HepG2 (cell line): Measurements from ENCODE around the gene DLL3. TPM values are rescaled to one million over a fixed set of nuclear protein-coding genes. Genes with fewer than 3 reads are reported as not detected.
A peak's percentile ranks its signal among the peaks of the same experiment; 100 is the strongest.

Source experiments
- ATAC-seq: fragments of 200-7000 bp; cut with Tn5 transposase; 3 replicates; pipeline ENCODE4 v1.9.1; 2020; ENCODE audit warnings: mild to moderate bottlenecking, moderate library complexity
- BruUV-seq: library from RNA; stranded (reverse); fragments of 400-500 nt; replicated peaks from 2 replicates; lab custom pipeline; 2021; lab: Mats Ljungman, UMichigan
- CTCF ChIA-PET: fragments of 300-600 bp; formaldehyde crosslinking; extraction: SDS; loops from one replicate; lab custom pipeline; 2021; ENCODE audit warnings: low total read pairs, inconsistent platforms, low intra/inter-chr PET ratio; lab: Yijun Ruan, JAX
- POLR2A ChIA-PET: fragments of 350-600 bp; sonication (Branson Sonifier 250); formaldehyde crosslinking; loops from one replicate; lab custom pipeline; 2020; ENCODE audit warnings: antibody characterized with exemption, inconsistent platforms; lab: Yijun Ruan, JAX
- DNase-seq: peaks from one replicate; pipeline ENCODE4 v3.0.0-alpha.2; 2015; ENCODE audit warnings: low spot score
- FAIRE-seq: peaks from 3 replicates; lab custom pipeline; 2011; peaks lifted over from hg19 to GRCh38; lab: Jason Lieb, UNC
- H2AFZ ChIP-seq: one replicate; pipeline ENCODE4 v1.6.1; 2011; ENCODE audit warnings: low read length, inconsistent platforms
- H3K27ac ChIP-seq: fragments of 300-600 bp; 3 replicates; pipeline ENCODE4 v1.8.0; 2011; ENCODE audit warnings: mixed run types, mild to moderate bottlenecking, mixed read lengths, low read length, inconsistent platforms; ENCODE audit not compliant: insufficient read depth; ENCODE audit errors: extremely low read length
- H3K27me3 ChIP-seq, 2 experiments: fragments of 200-600 bp in 1 of 2; 2 replicates in 1 of 2; 3 replicates in 1 of 2; pipeline versions ENCODE4 v1.6.0 to v1.8.0; 2011; ENCODE audit warnings: low read length in 2 of 2, mild to moderate bottlenecking in 2 of 2, moderate library complexity in 2 of 2, inconsistent platforms in 1 of 2; ENCODE audit not compliant: insufficient read depth in 2 of 2, control insufficient read depth in 1 of 2
- H3K36me3 ChIP-seq, 2 experiments: fragments of 200-600 bp in 1 of 2; replicated peaks in 1 of 2; 2 replicates in 1 of 2; 3 replicates in 1 of 2; pipeline versions ENCODE4 v1.5.1 to v1.8.0; 2011; ENCODE audit warnings: low read length in 2 of 2, inconsistent platforms in 1 of 2; ENCODE audit not compliant: insufficient read depth in 2 of 2, control insufficient read depth in 1 of 2
- H3K4me1 ChIP-seq: 2 replicates; pipeline ENCODE4 v1.5.1; 2012; ENCODE audit warnings: low read length, inconsistent platforms; ENCODE audit not compliant: insufficient read depth
- H3K4me2 ChIP-seq: 2 replicates; pipeline ENCODE4 v1.6.0; 2011; ENCODE audit warnings: low read depth, low read length, inconsistent platforms
- H3K4me3 ChIP-seq, 3 experiments: fragments of 200-600 bp in 1 of 3; sonication (generic), shearing (Covaris generic) in 1 of 3; replicated peaks in 1 of 3; 2 replicates each; pipeline ENCODE4 v1.5.1; 2011 to 2016; ENCODE audit warnings: low read length in 3 of 3, inconsistent platforms in 2 of 3, low read depth in 2 of 3, mild to moderate bottlenecking in 2 of 3, control low read depth in 1 of 3, mixed read lengths in 1 of 3; ENCODE audit not compliant: insufficient read depth in 1 of 3
- H3K79me2 ChIP-seq: one replicate; pipeline ENCODE4 v1.6.1; 2011; ENCODE audit warnings: low read length, inconsistent platforms; ENCODE audit not compliant: insufficient read depth
- H3K9ac ChIP-seq: 2 replicates; pipeline ENCODE4 v1.6.0; 2011; ENCODE audit warnings: mild to moderate bottlenecking, low read depth, low read length, inconsistent platforms; ENCODE audit not compliant: insufficient read depth
- H3K9me3 ChIP-seq: 2 replicates; pipeline ENCODE4 v1.5.1; 2012; ENCODE audit warnings: mild to moderate bottlenecking, low read length
- H4K20me1 ChIP-seq: 2 replicates; pipeline ENCODE4 v1.6.0; 2011; ENCODE audit warnings: inconsistent platforms, mild to moderate bottlenecking, low read length, moderate library complexity; ENCODE audit not compliant: insufficient read depth
- MTA3 ChIP-seq: sonication (generic); formaldehyde crosslinking; IDR thresholded peaks from 2 replicates; pipeline ENCODE4 v1.4.0; 2020; ENCODE audit warnings: missing genetic modification reagents
- ZNF441 ChIP-seq: sonication (generic); formaldehyde crosslinking; IDR thresholded peaks from 2 replicates; pipeline ENCODE4 v1.7.0; 2021; ENCODE audit warnings: missing genetic modification reagents, borderline replicate concordance
- ZNF768 ChIP-seq: sonication (generic); formaldehyde crosslinking; IDR thresholded peaks from 2 replicates; pipeline ENCODE4 v1.4.0; 2020; ENCODE audit warnings: missing genetic modification reagents
- ZNF770 ChIP-seq: sonication (generic); formaldehyde crosslinking; IDR thresholded peaks from 2 replicates; pipeline ENCODE4 v1.5.0; 2020; ENCODE audit warnings: mild to moderate bottlenecking, missing genetic modification reagents
- WGBS: methylation state at CpG from one replicate; pipeline ENCODE4 v1.1.6; 2017; ENCODE audit warnings: low lambda C conversion rate; 5-methylcytosine and 5-hydroxymethylcytosine counted together
- in situ Hi-C: cut with HindIII; loops from 2 replicates; pipeline ENCODE4 v1.10.0; 2017; ENCODE audit warnings: low pct_unique_long_range_greater_than_20kb; ENCODE audit not compliant: extremely low pct_ligation_motif_present
- intact Hi-C: fragments of 100-400 bp; cut with micrococcal nuclease; formaldehyde crosslinking; loops from one replicate; pipeline ENCODE4 v1.10.0; 2022; ENCODE audit not compliant: unreplicated experiment
- polyA plus RNA-seq, 8 experiments: library from polyadenylated mRNA; depleted of rRNA in 3 of 8; stranded (reverse) in 7 of 8; unstranded in 1 of 8; fragments of >200 nt; fragmentation: Illumina TruSeq in 4 of 8; extraction: Trizol in 4 of 8; gene quantifications; 2 replicates each; pipeline versions ENCODE4 v1.2.1 to v1.2.3, GENCODE V29; 2011 to 2016; ENCODE audit warnings: low read depth in 4 of 8, missing spikeins in 1 of 8, mixed read lengths in 1 of 8; ENCODE audit not compliant: insufficient read depth in 1 of 8
- total RNA-seq, 5 experiments: library from RNA; depleted of rRNA; stranded (reverse); fragments of >200 nt; fragmentation: Illumina TruSeq; extraction: Trizol; gene quantifications; 2 replicates each; pipeline ENCODE4 v1.2.3, GENCODE V29; 2016; ENCODE audit warnings: low read depth in 1 of 5

The DLL3 gene
- total and polyA plus RNA-seq, 2 of the 13 experiments (the other 11 are each of a cell fraction or from before 2014, with no cell fraction given) = 0.35 to 0.55 TPM

- POLR2A ChIA-PET = no interaction called here
These were observed 22.1 kb downstream of the DLL3 start for GRCh38 chr19:39520541-39521484.

More at GRCh38 chr19:39520541-39521484, 22.1 kb downstream of the DLL3 start:
- in situ Hi-C loops (no loop called here), intact Hi-C loops (no loop called here)
- Histone ChIP-seq H3K4me1 (peaks cover 29% of the 10 kb centered on the region), H4K20me1 (no peaks in the 10 kb centered on the region), H3K79me2 (no peaks in the 10 kb centered on the region), H3K4me2 (no peak overlapping the region), H3K27ac (no peak overlapping the region), H2AFZ (no peak overlapping the region), H3K9me3 (no peaks in the 10 kb centered on the region), H3K4me3 (no peak overlapping the region), H3K36me3 (no peaks in the 10 kb centered on the region), H3K9ac (no peak overlapping the region), H3K27me3 (peaks cover 0 to 9% of the 10 kb centered on the region in 2 experiments; a peak in 3 of 5 replicates)
- TF ChIP-seq ZNF768 (CRISPR knock-in tag) (peak; percentile 91), ZNF441 (CRISPR knock-in tag) (peak; percentile 70; the same call in 1 of the 2 replicates), MTA3 (no peak), ZNF770 (CRISPR knock-in tag) (peak; percentile 30; the same call in 1 of the 2 replicates)
- DNase-seq (no peak), FAIRE-seq (no peak), ATAC-seq (no peak)
- BruUV-seq = no TSS peak
- CTCF ChIA-PET = no interaction called here
- WGBS = 70% methylated on average over 8 of the region's 8 CpGs
